DMS114 treated with DMSO at 0.1 percent for 48 hours (cell line): Measurements from ENCODE around the gene FUCA1.
A peak's percentile ranks its signal among the peaks of the same experiment; 100 is the strongest.
"Not testable (repeated sequence)": the region's sequence is repeated elsewhere in the genome, so short reads cannot be mapped to it uniquely, and the experiment has no call there.

ENCODE experiments used
- DNase-seq: peaks from one replicate; lab custom pipeline; 2025; ENCODE audit not compliant: unreplicated experiment; lab: John Stamatoyannopoulos, UW

The FUCA1 gene

DNA sequence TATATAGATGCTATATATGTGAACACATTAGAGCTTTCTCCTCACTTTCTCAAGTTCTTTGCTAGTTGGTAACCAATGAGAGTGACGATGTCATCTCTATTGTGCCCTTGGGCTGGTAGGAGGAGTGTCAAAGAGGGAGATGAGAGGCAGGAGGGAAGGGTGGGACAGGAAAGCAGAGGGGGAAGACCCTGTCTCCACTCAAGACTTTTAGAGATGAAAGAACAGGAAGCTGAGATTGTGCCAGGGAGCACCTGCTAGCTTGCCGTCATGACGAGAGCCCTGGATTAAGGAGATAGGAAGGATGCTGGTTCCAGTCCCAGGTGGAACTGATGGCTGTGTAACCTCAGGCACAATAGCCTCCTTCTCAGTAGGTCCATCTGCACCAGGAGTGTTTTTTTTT is 28.4 kb upstream of the FUCA1 start:
- no peak for DNase-seq

DNA sequence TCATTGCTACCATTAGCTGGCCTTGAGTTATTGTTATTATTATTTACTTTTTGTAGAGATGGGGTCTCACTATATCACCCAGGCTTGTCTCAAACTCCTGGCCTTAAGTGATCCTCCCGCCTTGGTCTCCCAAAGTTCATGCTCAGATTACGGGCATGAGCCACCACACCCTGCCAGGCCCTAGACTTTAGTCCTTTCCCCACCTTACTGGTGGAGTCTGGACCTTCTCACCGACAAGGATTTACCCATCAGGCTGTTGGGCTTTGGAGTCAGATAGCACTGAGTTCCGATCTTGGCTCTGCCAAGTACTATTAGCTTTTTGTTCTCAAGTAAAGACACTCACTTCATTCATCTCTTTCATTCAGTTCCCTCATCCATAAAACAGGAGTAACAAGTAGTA is 27.9 kb upstream of the FUCA1 start:
- no peak for DNase-seq

GRCh38 chr1:23895082-23895481 is 27.0 kb upstream of the FUCA1 start:
- DNase-seq = no peak

GRCh38 chr1:23889074-23889473 is 21.0 kb upstream of the FUCA1 start:
- no peak for DNase-seq

GRCh38 chr1:23885222-23885621 is 17.1 kb upstream of the FUCA1 start:
- no peak for DNase-seq

DNA sequence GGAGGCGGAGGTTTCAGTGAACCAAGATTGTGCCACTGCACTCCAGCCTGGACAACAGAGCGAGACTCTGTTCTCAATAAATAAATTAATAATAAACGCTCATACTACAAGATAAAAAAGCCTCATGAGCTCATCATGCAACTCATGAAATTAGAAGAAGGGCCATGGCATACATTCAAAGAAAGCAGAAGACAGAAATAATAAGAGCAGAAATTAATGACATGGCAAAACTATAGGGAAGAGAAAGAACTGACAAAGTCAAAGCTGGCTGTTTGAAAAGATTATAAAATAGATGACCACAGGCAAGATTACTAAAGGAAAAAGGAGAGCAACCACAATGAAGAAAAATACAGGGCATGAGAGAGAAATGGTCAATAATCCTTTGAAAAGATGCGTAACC is 14.7 kb upstream of the FUCA1 start:
- no peak for DNase-seq

GRCh38 chr1:23879809-23880208 is 11.7 kb upstream of the FUCA1 start:
- no peak for DNase-seq

DNA sequence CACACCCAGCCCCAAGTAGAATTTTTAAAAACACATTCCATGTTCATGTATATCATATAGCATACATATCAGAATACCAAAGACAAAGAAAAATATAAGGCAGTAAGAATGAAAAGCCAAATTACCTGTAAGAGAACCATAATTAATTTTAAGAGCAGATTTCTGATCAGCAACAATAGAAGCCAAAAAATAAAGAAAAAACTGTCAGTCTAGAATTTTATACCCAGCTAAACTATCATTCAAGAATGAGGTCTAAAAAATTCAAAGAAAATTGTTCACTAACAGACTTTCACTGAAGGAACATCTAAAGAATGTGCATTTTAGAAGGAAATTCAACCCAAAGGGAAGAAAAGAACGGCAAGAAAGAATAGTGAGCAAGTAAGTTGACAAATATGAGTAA is 10.6 kb upstream of the FUCA1 start:
- no peak for DNase-seq

DNA sequence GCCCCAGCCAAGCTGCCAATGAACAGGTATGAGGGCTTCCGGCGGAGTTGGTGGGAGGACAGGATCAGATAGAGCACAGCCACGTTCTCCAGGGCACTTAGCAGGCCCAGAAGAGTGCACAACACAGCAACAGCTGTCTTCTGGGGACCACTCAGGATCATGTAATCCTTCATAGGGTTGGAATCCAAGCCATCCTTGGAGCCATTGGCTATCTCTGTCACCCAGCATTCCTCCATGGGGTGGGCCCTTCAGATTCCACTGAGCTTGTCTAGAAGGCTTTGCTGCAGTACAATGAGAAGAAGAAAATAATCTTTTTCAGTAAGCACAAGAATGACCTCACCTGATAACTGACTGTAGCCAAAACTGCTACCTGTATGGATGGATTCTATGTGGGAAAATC is 7.3 kb upstream of the FUCA1 start:
- no peak for DNase-seq

DNA sequence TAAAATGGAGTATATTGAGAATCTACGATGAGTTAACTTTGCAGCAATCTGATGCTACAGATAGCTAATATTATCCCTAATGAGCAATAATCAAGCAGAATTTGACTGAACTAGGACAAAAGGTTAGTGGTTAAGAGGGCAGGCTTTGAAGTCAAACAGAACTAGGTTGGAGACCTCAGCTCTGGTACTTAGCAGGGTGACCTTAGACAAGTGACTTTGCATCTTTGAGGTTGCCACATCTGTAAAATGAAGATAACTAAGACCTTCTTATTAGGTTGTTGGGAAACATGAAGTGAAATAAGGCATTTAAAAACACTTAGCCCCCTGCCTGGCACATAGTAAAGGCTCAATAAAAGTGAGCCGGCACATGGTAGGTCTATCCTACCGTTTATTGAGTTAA is 4.3 kb upstream of the FUCA1 start:
- DNase-seq = no peak

DNA sequence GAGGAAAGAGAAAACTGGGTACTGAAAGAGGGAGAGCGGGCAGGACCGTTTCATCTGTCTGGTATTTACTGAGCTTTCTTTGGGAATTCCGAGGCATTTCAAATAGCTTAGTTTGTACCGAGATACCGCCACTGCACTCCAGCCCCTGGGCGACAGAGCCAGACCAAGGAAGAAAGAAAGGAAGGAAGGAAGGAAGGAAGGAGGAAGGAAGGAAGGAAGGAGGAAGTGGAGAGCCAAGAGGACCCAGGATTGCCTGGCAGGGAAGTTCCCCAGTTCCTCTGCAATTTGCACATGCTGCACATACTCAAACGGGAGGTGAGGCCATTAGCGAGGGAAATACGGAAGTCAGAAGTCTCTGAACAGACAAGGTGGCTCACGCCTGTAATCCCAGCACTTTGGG is 961 bp upstream of the FUCA1 start:
- no peak for DNase-seq

- DNase-seq = peak; percentile 77
Measured at GRCh38 chr1:23868557-23869016, 497 bp upstream of the FUCA1 start.

DNA sequence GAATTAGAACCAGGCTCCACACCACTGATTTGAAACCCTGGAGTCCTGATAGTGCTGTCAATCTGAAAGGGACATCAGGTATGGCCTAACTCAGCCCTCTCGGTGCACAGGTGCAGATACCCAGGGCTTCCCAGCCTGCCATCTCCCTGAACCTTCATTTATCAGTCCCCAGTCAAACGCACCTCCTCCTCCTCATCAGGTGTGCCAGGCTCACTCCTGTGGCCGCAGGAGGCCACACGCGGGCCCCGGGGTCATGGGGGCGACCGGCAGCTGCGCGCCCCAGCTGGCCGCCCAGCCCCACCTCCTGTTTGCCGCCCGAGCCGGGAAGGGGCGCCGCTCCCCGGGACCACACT is 572 bp downstream of the FUCA1 start:
- no peak for DNase-seq

GRCh38 chr1:23865543-23865930 is 2.6 kb downstream of the FUCA1 start:
- DNase-seq = no peak

- DNase-seq = no peak
Measured at GRCh38 chr1:23864801-23865542, 3.1 kb downstream of the FUCA1 start.

- DNase-seq = no peak
Measured at GRCh38 chr1:23862640-23863039, 5.5 kb downstream of the FUCA1 start.

DNA sequence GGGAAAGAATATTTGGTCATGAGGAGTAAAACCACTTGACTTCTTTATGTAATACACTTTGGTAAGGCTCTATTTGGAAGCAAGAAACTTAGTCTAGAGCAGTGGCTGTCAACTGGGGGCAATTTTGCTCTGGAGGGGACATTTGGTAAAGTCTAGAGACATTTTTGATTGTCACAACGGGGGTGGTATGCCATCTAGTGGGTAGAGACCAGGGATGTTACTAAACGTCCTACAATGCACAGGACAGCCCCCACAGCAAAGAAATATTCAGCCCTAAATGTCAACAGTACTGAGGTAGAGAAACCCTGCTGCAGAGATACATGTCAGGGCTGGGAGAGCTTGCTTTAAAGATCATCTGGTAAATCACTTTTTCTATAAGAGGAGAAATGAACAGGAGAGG is 13.5 kb downstream of the FUCA1 start:
- no peak for DNase-seq

DNA sequence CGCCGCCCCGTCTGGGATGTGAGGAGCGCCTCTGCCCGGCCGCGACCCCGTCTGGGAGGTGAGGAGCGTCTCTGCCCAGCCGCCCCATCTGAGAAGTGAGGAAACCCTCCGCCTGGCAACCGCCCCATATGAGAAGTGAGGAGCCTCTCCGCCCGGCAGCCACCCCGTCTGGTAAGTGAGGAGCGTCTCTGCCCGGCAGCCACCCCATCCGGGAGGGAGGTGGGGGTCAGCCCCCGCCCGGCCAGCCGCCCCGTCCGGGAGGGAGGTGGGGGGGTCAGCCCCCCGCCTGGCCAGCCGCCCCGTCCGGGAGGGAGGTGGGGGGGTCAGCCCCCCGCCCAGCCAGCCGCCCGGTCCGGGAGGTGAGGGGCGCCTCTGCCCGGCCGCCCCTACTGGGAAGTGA is 15.0 kb downstream of the FUCA1 start:
- not testable (repeated sequence) for DNase-seq

- DNase-seq = not testable (repeated sequence)
Measured at GRCh38 chr1:23851406-23851805, 16.7 kb downstream of the FUCA1 start.

GRCh38 chr1:23848673-23849616 is 19.1 kb downstream of the FUCA1 start:
- DNase-seq = no peak

GRCh38 chr1:23847482-23848095 is 20.5 kb downstream of the FUCA1 start:
- DNase-seq = not testable (repeated sequence)

GRCh38 chr1:23845163-23845562 is 22.9 kb downstream of the FUCA1 start:
- DNase-seq = no peak
